Skeletal muscle tissue (tissue), 4 donors: ENCODE data around the gene ZNRF3. TPM values are rescaled to one million over a fixed set of nuclear protein-coding genes. Genes with fewer than 3 reads are reported as not detected.
"Not testable (repeated sequence)": the region's sequence is repeated elsewhere in the genome, so short reads cannot be mapped to it uniquely, and the experiment has no call there.

ENCODE experiments used
- H3K27ac ChIP-seq: one replicate; pipeline ENCODE4 v1.7.0; 2013; ENCODE audit warnings: mild to moderate bottlenecking, low read depth, low read length, inconsistent platforms
- H3K27me3 ChIP-seq, 3 donors: one replicate each; pipeline ENCODE4 v1.7.0; 2013; ENCODE audit warnings: low read length in 3 of 3; ENCODE audit not compliant: control insufficient read depth in 3 of 3, insufficient read depth in 3 of 3
- H3K36me3 ChIP-seq, 3 donors: one replicate each; pipeline ENCODE4 v1.7.0; 2013; ENCODE audit warnings: low read length in 3 of 3; ENCODE audit not compliant: control insufficient read depth in 3 of 3, insufficient read depth in 3 of 3
- H3K4me1 ChIP-seq, 3 donors: one replicate each; pipeline ENCODE4 v1.7.0; 2013; ENCODE audit warnings: low read length in 3 of 3, mild to moderate bottlenecking in 3 of 3; ENCODE audit not compliant: control insufficient read depth in 3 of 3, insufficient read depth in 3 of 3
- H3K4me3 ChIP-seq, 3 donors: one replicate each; pipeline ENCODE4 v1.7.0; 2013; ENCODE audit warnings: low read length in 3 of 3
- H3K9ac ChIP-seq, 3 donors: one replicate each; pipeline ENCODE4 v1.7.0; 2013; ENCODE audit warnings: low read length in 3 of 3, mild to moderate bottlenecking in 3 of 3, moderate library complexity in 2 of 3, low read depth in 1 of 3
- H3K9me3 ChIP-seq, 3 donors: one replicate each; pipeline ENCODE4 v1.7.0; 2013; ENCODE audit warnings: low read length in 3 of 3; ENCODE audit not compliant: control insufficient read depth in 3 of 3
- total RNA-seq: library from RNA; depleted of rRNA; stranded (reverse); fragments of >200 nt; gene quantifications from one replicate; pipeline ENCODE4 v1.2.3, GENCODE V29; 2014
- donor health status: Osteomylitis.

The ZNRF3 gene
- total RNA-seq, 1 donor from 2014 or later, result 7.3 TPM

- Histone ChIP-seq H3K9ac (peak overlapping the region; percentile 51 to 64 (median 51)), H3K4me3 (peak overlapping the region; percentile 70 to 73 (median 72)), H3K27me3 (no peaks in the 10 kb centered on the region), H3K27ac (no peak overlapping the region), H3K36me3 (no peaks in the 10 kb centered on the region), H3K4me1 (peaks cover 15 to 28% (median 22%) of the 10 kb centered on the region in 3 donors), H3K9me3 (no peaks in the 10 kb centered on the region)
These were observed 760 bp downstream of the ZNRF3 start for GRCh38 chr22:28883917-28884746.

GRCh38 chr22:28884747-28885350 is 1.5 kb downstream of the ZNRF3 start:
- no peaks in the 10 kb centered on the region for H3K9me3 ChIP-seq
- no peaks in the 10 kb centered on the region for H3K36me3 ChIP-seq
- no peaks in the 10 kb centered on the region for H3K27me3 ChIP-seq
- no peak overlapping the region for H3K27ac ChIP-seq
- peak overlapping the region; percentile 70 to 73 (median 72) for H3K4me3 ChIP-seq
- peak overlapping the region; percentile 51 to 64 (median 51) for H3K9ac ChIP-seq
- peaks cover 15 to 28% (median 22%) of the 10 kb centered on the region in 3 donors for H3K4me1 ChIP-seq

GRCh38 chr22:28885939-28886338 is 2.6 kb downstream of the ZNRF3 start:
- Histone ChIP-seq H3K4me1 (peaks cover 15 to 28% (median 22%) of the 10 kb centered on the region in 3 donors), H3K36me3 (no peaks in the 10 kb centered on the region), H3K9ac (no peak overlapping the region), H3K4me3 (no peak overlapping the region), H3K27me3 (no peaks in the 10 kb centered on the region), H3K27ac (no peak overlapping the region), H3K9me3 (no peaks in the 10 kb centered on the region)

- H3K27me3 ChIP-seq, H3K36me3 ChIP-seq, H3K9me3 ChIP-seq, H3K27ac ChIP-seq, H3K4me3 ChIP-seq, H3K9ac ChIP-seq: not testable (repeated sequence)
- H3K4me1 ChIP-seq, result peaks cover 15 to 35% (median 28%) of the 10 kb centered on the region in 3 donors
These were observed 3.3 kb downstream of the ZNRF3 start for GRCh38 chr22:28886679-28887078.

- Histone ChIP-seq H3K4me3 (no peak overlapping the region), H3K9ac (peak overlapping the region in 1 of 3 donors; percentile 47), H3K27me3 (no peaks in the 10 kb centered on the region), H3K36me3 (no peaks in the 10 kb centered on the region), H3K4me1 (peaks cover 16 to 38% (median 30%) of the 10 kb centered on the region in 3 donors), H3K27ac (no peak overlapping the region), H3K9me3 (no peaks in the 10 kb centered on the region)
These were observed 4.5 kb downstream of the ZNRF3 start for GRCh38 chr22:28887725-28888459.

GRCh38 chr22:28889478-28890024 is 6.2 kb downstream of the ZNRF3 start:
- no peaks in the 10 kb centered on the region for H3K36me3 ChIP-seq
- H3K27ac ChIP-seq, result no peak overlapping the region
- H3K9ac ChIP-seq, result no peak overlapping the region
- H3K4me3 ChIP-seq, result no peak overlapping the region
- H3K27me3 ChIP-seq, result no peaks in the 10 kb centered on the region
- H3K4me1 ChIP-seq, result peaks cover 12 to 36% (median 24%) of the 10 kb centered on the region in 3 donors
- H3K9me3 ChIP-seq, result no peaks in the 10 kb centered on the region

- Histone ChIP-seq H3K4me3 (no peak overlapping the region), H3K27ac (no peak overlapping the region), H3K9me3 (no peaks in the 10 kb centered on the region), H3K36me3 (no peaks in the 10 kb centered on the region), H3K27me3 (no peaks in the 10 kb centered on the region), H3K4me1 (peaks cover 4 to 30% (median 15%) of the 10 kb centered on the region in 3 donors), H3K9ac (no peak overlapping the region)
These were observed 7.9 kb downstream of the ZNRF3 start for GRCh38 chr22:28891156-28891733.

- H3K4me3 ChIP-seq, result peak overlapping the region in 1 of 3 donors; percentile 36
- H3K4me1 ChIP-seq, result peaks cover 4 to 26% (median 13%) of the 10 kb centered on the region in 3 donors
- H3K27me3 ChIP-seq, result no peaks in the 10 kb centered on the region
- no peaks in the 10 kb centered on the region for H3K36me3 ChIP-seq
- no peaks in the 10 kb centered on the region for H3K9me3 ChIP-seq
- peak overlapping the region; percentile 41 for H3K27ac ChIP-seq
- H3K9ac ChIP-seq, result no peak overlapping the region
These were observed 8.9 kb downstream of the ZNRF3 start for GRCh38 chr22:28892175-28892731.

GRCh38 chr22:28893810-28894209 is 10.4 kb downstream of the ZNRF3 start:
- Histone ChIP-seq H3K27ac (no peak overlapping the region), H3K27me3 (no peaks in the 10 kb centered on the region), H3K4me3 (no peak overlapping the region), H3K4me1 (peaks cover 4 to 19% (median 12%) of the 10 kb centered on the region in 3 donors), H3K36me3 (no peaks in the 10 kb centered on the region), H3K9ac (no peak overlapping the region), H3K9me3 (no peaks in the 10 kb centered on the region)
